H54 (cell line): ENCODE results near the gene CCDC127.
"Not testable (repeated sequence)": the region's sequence is repeated elsewhere in the genome, so short reads cannot be mapped to it uniquely, and the experiment has no call there.

Source experiments
- DNase-seq: peaks from one replicate; pipeline ENCODE4 v3.0.0; 2011; ENCODE audit warnings: low spot score, mixed read lengths; ENCODE audit not compliant: insufficient read length
- FAIRE-seq: peaks from 3 replicates; lab custom pipeline; 2011; peaks lifted over from hg19 to GRCh38; lab: Jason Lieb, UNC
- POLR2A ChIP-seq: IDR thresholded peaks from 2 replicates; pipeline ENCODE4 v1.6.1; 2011; ENCODE audit warnings: low read depth, mild to moderate bottlenecking, low read length

The CCDC127 gene

DNA sequence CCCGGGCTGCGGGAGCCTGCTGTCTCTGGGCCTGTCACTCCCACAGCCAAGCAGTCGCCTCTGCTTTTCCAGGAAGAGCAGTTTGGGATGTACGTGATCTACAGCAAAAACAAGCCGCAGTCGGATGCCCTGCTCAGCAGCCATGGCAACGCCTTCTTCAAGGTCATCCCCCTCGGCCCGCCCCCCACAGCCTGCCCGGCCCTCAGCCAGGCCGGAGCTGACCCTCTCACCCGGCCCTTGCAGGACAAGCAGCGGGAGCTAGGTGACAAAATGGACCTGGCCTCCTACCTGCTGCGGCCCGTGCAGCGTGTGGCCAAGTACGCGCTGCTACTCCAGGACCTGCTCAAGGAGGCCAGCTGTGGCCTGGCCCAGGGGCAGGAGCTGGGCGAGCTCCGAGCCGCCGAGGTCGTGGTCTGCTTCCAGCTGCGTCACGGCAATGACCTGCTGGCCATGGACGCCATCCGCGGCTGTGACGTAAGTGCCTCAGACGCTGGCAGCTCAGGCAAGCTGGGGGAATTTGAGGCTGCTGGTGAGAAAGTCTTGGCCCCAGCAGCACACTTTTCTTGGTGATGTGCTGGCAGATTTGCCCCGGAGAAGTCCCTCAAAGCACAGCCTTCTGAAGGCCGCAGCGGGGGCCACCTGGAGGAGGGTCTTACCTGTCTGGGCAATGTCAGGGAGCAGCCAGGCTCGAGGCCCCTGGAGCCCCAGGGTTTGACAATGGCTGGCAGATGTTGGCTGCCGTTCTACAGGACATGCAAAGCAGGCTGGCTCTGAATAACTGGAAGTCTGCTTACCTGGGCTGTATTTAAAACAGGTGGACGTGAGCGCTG, 46.8 kb downstream of the CCDC127 start:
- FAIRE-seq (no peak), DNase-seq (no peak)
- no peak for TF ChIP-seq POLR2A

DNA sequence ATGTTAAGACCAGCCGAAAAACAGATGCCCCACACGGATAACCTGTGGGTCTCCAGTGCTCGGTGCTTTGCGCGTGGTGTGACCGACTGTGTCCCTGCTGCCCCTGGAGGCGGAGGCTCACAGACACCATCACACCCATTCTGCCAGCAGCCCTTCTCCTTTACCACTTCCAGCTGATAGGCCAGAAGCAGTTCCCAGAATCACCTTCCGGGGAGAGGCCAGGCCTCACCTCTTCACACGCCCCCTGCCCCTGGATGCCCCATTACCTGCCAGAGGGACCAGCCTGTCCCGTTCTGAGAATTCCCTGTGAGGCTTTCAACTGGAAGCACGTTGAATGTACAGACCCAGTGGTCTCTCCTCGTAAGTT, 48.2 kb downstream of the CCDC127 start:
- FAIRE-seq (no peak), DNase-seq (no peak)
- no peak for TF ChIP-seq POLR2A

DNA sequence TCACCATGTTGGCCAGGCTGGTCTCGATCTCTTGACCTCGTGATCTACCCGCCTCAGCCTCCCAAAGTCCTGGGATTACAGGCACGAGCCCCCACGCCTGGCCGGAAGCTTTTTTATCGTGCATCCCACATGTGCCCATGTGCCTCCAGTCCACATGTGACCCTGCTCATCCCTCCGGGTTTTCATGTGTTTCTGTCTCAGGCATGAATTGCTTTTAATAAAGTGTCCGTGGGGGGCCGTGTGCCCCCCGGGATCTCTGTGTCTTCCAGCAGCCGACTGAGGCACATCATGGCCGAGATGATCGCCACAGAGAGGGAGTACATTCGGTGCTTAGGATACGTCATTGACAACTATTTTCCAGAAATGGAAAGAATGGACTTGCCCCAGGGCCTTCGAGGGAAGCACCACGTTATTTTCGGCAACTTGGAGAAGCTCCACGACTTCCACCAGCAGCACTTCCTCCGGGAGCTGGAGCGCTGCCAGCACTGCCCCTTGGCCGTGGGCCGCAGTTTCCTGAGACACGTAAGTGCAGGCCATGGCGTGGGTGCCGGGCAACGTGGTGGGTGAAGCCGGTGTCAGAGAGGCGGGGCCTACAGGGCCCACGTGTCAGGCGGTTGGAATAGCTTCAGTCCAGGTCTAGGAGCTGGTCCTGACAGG, 48.8 kb downstream of the CCDC127 start:
- TF ChIP-seq POLR2A, result no peak
- DNase-seq (no peak), FAIRE-seq (no peak)

DNA sequence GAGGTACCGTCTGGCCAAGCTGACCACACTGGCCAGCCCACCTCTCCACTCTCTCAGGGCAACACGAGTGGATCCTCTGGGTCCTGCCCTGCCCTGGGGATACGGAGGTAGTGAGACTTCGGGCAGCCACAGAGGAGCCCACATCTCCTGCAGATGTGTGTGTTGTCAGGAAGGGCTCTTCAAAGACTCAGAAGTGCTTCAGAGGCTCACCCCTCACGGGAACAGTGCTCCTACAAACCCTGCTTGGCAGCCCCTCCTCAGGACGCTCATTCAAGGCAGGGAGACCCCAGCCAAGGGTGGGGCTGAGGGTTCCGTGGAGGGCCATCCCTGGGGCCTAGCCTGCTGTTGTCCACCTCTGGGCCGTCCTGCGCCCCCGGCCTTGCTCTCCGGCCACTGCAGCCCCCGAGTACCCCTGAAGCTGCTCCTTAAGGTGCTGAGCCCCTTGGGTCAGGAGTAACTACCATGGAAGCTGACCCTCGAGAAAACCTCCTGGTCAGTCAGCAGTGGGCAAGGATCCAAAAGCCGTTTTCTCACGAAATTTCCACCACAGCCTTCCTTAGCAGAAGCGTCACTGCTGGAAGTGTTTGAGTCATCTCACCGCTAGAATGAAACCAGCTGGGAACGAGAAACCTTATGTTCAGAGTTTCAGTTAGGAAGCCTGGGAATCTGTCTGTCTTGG, 49.8 kb downstream of the CCDC127 start:
- no peak for TF ChIP-seq POLR2A
- FAIRE-seq, result peak; percentile 50

DNA sequence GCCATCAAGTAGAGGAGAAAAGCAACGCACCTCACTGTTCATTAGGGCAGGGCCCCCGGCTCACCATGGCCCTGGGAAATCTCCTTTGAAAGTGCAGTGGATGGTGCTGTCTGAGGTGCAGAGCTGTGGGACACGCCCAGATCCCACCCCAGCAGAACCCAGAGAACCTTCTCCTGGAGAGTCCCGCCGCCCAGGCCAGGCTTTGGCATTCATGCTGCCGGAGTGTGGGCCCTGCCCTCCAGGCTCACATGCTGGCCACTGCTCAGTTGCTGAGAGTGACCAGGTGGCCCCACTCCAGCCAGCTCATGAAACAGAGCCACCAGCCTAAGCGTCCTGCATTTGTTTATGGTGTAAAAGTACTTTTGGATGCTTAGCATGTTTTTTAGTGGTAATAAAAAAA, 50.4 kb downstream of the CCDC127 start:
- no peak for TF ChIP-seq POLR2A
- FAIRE-seq (no peak), DNase-seq (no peak)

More for the DNA sequence above, 49.8 kb downstream of the CCDC127 start:
- DNase-seq, result peak; percentile 91

DNA sequence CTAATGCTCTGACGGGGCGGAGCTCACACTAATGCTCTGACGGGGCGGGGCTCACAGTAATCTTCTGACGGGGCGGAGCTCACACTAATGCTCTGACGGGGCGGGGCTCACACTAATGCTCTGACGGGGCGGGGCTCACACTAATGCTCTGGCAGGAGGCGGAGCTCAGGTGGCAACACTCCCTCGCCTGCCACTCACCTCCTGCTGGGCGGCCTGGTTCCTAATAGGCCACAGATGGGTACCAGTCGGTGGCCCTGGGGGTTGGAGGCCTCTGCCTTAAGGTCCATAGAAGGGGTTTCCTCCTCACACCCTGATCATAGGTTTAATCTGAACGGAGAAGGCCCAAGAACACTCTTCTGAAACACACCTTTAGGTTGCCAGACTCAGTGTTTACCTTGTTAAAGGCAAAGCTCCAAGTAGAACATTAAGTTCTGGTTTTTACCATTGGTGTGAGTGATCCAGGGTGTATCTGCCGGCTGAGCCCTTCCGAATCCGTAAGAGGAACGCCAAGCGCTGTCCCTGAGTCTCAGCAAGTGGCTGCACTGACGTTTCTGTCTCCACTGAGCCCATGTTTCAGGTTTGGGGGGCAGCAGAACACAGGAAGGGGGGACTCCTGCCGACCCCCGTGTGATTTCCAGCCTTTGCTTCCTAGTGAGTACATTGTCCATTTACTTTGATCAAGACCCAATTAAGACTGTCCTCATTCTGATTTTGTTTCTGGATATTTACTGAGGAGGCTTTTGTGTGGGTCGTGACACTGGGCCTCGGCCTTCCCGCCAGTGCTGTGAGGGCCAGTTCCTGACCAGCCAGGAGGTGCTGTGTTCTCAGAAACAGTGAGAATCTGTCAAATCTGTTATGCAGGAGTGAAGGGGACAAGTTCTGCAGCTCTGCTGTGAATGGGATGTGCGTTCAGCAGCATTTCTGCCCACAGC, 51.2 kb downstream of the CCDC127 start:
- no peak for TF ChIP-seq POLR2A
- FAIRE-seq (no peak), DNase-seq (no peak)

DNA sequence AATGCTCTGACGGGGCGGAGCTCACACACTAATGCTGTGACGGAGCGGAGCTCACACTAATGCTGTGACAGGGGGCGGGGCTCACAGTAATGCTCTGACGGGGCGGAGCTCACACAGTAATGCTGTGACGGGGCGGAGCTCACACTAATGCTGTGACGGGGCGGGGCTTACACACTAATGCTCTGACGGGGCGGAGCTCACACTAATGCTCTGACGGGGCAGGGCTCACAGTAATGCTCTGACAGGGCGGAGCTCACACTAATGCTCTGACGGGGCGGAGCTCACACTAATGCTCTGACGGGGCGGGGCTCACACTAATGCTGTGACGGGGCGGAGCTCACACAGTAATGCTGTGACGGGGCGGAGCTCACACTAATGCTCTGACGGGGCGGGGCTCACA, 53.2 kb downstream of the CCDC127 start:
- not testable (repeated sequence) for DNase-seq, FAIRE-seq

DNA sequence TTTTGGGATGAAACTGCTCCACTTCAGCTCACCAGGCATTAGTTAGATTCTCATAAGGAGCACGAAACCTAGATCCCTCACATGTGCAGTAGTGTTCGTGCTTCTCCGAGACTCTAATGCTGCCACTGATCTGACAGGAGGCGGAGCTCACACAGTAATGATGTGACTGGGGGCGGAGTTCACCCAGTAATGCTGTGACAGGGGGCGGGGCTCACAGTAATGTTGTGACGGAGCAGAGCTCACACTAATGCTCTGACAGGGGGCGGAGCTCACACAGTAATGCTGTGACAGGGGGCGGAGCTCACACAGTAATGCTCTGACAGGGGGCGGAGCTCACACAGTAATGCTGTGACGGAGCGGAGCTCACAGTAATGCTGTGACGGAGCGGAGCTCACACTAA, 53.7 kb downstream of the CCDC127 start:
- FAIRE-seq (no peak), DNase-seq (no peak)
- TF ChIP-seq POLR2A, result no peak

DNA sequence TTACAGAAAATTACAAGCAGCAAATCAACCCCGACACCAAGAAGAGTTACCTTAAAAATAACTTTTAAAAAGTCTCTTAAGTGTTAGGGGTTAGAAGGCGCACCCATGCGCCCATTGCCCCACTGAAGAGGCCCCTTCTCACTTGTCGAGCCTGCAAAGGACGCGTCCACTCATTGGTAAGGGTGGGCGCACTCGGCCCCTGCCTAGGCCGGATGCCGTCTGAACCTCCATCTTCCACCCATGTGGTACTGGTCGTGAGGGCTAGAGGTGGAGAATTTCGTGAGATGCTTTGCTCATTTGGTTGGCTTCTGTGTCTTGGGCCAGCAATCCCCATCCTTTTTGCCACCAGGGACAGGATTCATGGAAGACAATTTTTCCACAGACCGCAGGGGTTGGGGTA, 54.1 kb downstream of the CCDC127 start:
- TF ChIP-seq POLR2A, result no peak
- FAIRE-seq, result no peak
- DNase-seq, result no peak

DNA sequence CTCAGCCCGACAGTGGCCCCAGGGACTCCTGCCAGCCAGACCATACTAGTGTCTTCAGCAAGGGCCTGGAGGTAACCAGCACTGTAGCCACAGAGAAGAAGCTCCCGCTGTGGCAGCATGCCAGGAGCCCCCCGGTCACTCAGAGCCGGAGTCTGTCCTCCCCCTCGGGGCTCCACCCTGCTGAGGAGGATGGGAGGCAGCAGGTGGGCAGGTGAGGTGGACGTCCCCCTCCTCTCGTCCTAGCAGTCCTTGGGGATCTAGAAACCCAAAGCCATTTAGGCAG, 54.7 kb downstream of the CCDC127 start:
- no peak for FAIRE-seq
- no peak for TF ChIP-seq POLR2A
- no peak for DNase-seq

DNA sequence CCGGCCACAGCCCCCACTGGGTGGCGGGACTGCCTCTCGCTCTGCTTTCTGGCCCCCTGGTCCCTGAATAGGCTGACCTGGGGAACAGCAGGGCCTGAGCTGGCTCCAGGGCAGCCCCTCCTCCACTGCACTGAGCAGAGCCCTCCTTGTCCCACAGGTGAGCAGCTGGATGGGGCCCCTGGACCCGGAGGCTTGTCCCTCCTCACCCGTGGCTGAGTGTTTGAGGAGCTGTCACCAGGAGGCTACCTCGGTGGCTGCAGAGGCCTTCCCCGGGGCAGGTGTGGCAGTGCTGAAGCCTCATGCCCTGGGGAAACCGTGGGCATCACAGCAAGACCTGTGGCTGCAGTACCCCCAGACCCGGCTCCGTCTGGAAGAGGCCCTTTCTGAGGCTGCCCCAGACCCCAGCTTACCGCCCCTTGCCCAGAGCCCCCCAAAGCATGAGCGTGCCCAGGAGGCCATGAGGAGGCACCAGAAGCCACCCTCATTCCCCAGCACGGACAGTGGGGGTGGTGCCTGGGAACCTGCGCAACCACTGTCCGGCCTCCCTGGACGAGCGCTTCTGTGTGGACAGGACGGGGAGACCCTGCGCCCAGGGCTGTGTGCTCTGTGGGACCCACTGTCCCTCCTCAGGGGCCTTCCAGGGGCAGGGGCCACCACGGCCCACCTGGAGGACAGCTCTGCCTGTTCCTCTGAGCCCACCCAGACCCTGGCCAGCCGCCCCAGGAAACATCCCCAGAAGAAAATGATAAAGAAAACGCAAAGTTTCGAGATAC, 55.2 kb downstream of the CCDC127 start:
- no peak for TF ChIP-seq POLR2A
- no peak for FAIRE-seq
- no peak for DNase-seq

DNA sequence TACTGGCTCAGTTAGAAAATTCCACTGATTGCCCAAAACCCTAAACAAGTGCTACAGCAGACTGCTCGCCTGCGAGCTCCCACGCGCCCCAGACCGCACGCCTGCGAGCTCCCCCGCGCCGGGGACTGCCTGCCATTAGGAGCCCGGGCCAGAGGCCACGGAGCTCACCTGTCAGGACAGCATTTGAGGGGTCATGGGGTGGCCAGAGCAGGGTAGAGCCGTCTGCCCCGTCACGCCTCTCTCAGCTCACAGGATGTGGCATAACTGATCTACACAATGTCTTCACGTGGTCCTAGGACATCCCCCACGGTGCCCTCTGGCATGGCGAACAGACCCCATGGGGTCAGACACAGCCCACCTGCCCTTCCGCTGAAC, 55.8 kb downstream of the CCDC127 start:
- no peak for FAIRE-seq
- no peak for TF ChIP-seq POLR2A
- DNase-seq, result no peak

DNA sequence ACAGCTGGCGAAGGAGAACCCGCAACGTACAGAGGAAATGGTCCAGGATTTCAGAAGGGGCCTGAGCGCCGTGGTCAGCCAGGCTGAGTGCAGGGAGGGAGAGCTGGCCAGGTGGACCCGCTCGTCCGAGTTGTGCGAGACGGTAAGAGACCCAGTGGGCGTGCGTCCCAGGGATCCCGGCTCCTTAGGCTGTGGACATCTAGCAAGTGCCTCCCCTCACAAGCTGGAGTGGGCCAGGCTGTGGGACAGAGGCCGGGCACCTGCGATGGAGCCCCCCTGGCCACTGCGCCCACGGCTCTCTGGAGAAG, 56.2 kb downstream of the CCDC127 start:
- FAIRE-seq, result no peak
- DNase-seq, result no peak

More for the DNA sequence above, 56.2 kb downstream of the CCDC127 start:
- TF ChIP-seq POLR2A, result no peak
